ENCODE measurements around the gene CSNK1E.

CSNK1E gene

GRCh38 chr22:38271927-38272372 lies 45.3 kb downstream of the CSNK1E start:
- TF ChIP-seq CTCF (IDR thresholded peaks at IDR 0.05), result no peak

GRCh38 chr22:38271101-38271500 lies 46.1 kb downstream of the CSNK1E start:
- no peak for TF ChIP-seq CTCF (IDR thresholded peaks at IDR 0.05)

- TF ChIP-seq CTCF (IDR thresholded peaks at IDR 0.05), result no peak
Measured at GRCh38 chr22:38270091-38270992, 46.9 kb downstream of the CSNK1E start.

GRCh38 chr22:38269466-38269865 lies 47.8 kb downstream of the CSNK1E start:
- no peak for TF ChIP-seq CTCF (IDR thresholded peaks at IDR 0.05)

GRCh38 chr22:38267086-38267485 lies 50.1 kb downstream of the CSNK1E start:
- TF ChIP-seq CTCF (IDR thresholded peaks at IDR 0.05), result no peak

- no peak for TF ChIP-seq CTCF (IDR thresholded peaks at IDR 0.05)
Measured at GRCh38 chr22:38266120-38266519, 51.1 kb downstream of the CSNK1E start.

GRCh38 chr22:38264322-38264843 lies 52.9 kb downstream of the CSNK1E start:
- no peak for TF ChIP-seq CTCF (IDR thresholded peaks at IDR 0.05)
